ENCODE measurements around the gene CSF1.
"Not testable (repeated sequence)": the region's sequence is repeated elsewhere in the genome, so short reads cannot be mapped to it uniquely, and the experiment has no call there.

Gene CSF1

DNA sequence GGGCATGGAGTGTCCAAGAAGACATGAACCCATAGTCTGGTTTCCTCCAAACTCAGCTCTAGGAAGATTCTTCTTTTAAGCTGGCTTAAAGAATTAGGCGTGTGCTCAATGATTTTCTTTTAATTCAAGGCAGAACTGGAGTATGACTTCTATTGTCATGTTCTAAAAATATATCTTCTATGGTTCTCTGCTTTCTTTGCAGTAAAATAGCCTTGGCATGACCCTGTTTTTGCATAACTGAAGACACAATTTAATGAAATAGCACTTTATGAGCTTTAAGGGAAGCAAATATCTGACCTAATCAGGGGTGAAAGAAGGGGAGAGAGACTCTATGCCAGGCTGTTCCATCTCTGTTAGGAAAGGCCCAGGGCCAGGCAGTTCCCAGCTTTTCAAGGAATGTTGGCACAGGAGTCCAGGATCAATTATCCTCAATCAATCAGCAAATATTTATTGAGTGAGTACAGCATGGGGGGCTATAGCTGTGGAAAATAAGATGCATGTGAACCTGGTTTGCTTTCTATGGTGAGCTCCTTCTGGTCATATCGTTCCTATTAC lies 7.2 kb upstream of the CSF1 start:
- no peak for DNase-seq

DNA sequence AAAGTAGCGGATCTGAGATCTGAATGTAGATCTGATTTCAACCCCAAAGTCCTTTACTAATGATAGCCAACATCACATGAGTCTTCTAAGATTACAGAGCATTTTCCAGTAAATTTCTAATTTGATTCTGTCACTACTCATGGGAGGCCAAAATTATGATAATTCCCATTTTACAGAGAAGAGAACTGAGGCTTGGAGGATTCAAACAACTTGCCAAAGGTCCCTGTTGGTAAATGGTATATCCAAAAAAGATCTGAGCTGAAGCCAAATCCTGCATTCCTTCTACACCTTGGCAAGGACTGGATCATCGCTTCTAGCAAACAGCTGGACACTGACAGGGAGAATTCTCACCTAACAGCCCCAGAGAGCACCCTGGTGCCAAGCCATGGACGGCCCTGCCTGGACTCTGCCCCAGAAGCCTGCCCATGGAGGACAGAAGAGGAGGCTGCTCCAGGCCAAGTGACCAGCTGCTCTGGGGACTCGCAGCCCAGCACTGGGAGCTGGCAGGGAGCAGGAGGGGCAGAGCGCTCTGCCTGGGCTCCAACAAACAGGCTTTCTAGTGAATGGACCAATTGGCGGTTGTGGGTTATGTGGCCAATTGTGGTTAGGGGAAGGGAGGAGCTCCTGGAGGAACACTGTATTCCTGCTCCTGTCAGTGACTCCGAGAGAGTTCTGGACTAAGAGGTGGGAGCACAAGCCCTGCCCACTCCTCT lies 6.4 kb upstream of the CSF1 start:
- DNase-seq: peak; percentile 86

- DNase-seq: no peak
These were observed 5.2 kb upstream of the CSF1 start for GRCh38 chr1:109905491-109905890.

DNA sequence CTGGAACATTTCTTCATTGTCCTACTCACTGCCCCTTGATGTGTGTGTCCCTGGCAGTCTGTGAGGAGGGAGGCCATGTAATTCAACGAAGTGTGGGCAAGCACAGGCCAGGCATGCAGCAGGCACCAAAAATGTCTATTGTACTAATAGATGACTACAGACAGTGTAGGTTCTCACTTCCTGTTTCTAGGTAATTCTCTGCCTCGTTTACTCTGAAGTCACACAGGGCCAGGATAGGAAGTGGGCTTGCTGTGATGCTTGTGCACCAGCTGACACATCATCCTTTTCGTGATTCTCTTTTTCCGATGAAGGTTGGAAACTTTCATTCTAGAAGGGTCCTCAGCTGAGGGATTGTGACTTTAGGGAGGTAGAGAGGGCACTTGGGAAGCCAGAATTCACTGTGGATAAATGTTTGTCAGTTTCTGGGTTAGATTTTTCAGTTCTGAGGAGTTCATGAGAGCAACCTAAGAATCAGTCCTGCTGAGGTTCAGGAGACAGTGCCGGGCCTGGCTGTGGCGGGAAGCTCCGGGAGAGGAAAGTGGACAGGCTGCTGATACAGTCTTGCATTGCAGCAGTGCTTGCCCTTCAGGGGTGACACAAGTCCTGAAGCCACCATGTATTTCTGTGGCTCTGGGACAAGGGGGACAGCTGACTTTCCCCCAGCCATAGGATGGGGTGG lies 4.3 kb upstream of the CSF1 start:
- no peak for DNase-seq

GRCh38 chr1:109906839-109907180 lies 3.8 kb upstream of the CSF1 start:
- no peak for DNase-seq

DNA sequence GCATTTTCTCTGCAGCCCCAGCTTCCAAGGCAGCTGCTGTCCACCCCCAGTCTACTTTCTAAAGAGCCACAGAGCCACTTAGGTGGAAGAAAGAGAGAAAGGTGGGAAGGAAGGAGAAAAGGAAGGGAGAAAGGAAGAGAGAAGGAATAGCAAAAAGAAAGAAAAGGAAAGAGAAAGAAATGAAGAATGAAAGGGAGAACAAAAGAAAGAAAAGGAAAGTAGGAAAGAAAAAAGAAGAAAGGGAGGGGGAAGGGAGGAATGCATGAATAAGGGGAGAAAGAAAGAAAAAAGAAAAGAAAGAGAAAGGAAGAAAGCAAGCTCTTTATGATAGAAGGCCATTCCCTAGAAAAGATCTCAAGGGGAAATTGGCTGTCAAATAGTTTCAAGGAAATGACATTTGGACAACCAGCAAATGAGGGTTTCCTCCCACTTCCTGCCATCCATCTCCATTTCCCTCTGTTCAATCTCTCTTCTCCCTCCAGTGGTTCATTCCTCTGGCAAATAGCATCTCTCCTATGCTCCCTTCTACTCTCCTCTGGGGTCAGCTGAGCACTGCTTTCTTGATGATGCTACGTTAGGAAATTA lies 3.4 kb upstream of the CSF1 start:
- no peak for DNase-seq

DNA sequence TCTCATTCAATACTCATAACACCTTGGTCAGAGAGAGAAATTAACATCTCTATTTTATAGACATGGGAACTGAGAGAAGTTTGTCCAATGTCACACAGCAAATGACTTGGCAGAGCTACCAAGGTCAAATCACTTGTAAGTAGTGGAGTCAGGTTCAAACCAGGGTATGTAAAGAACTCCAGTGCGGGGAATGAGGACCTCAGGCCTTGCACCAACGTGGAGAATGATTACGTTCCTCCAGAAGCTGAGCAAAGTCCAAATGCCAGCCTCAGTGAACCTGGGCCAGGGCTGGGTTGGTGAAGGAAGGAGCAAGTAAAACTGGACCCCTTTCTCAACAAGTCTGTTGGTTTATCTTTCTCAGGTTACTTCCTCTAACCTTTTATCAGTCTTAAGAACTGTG lies 1.8 kb upstream of the CSF1 start:
- no peak for DNase-seq

- no peak for DNase-seq
These were observed 1.1 kb upstream of the CSF1 start for GRCh38 chr1:109909561-109909960.

GRCh38 chr1:109910963-109911798 lies 532 bp downstream of the CSF1 start:
- DNase-seq: no peak

- peak; percentile 19 for DNase-seq
These were observed 1.7 kb downstream of the CSF1 start for GRCh38 chr1:109912214-109912861.

DNA sequence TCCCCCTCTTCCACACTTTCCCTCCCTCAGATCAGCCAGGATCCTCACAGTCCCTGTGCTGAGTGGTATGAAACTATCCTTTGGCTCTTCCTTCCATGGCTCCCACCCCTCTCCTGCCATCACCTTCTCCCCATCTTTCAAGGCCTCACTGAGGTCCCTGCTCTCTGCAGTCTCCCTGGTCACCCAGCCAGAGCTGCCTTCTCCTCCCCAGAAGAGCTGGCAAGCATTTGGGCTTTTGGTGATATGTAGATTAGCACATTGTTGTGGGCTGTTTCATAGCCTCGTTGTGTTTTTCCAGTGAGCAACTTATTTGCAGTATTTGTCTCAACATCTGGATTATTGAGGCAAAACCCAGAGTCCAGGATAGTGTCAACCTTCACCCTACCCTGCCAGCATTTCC lies 2.2 kb downstream of the CSF1 start:
- no peak for DNase-seq

GRCh38 chr1:109913360-109913879 lies 2.8 kb downstream of the CSF1 start:
- DNase-seq: no peak

GRCh38 chr1:109914587-109915240 lies 4.1 kb downstream of the CSF1 start:
- DNase-seq: no peak

DNA sequence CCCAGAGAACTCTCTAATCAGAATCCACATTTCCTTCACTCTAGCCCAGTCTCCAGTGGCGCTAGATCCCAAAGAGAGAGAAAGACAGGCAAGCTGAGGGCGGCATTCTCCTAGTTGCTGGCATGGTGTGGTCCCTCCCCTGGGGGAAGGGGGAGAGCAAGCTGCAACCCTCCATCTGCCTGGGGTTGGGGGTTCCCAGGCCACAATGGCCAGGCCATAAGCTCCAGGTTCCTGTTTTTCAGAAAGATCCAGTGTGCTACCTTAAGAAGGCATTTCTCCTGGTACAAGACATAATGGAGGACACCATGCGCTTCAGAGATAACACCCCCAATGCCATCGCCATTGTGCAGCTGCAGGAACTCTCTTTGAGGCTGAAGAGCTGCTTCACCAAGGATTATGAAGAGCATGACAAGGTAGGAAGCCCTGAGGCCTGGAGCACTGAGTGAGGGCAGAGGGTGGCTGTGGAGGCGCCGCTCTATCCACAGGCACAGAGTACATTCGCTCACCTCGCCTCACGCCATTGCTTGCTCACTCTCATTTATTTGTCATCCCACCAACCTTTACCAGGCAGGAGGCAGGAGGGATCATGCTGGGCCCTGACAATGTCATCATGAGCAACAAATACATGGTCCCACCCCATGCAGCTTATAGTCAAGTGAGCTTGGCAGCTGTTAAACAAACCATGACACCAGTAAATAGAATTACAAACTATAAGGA lies 6.6 kb downstream of the CSF1 start:
- no peak for DNase-seq

DNA sequence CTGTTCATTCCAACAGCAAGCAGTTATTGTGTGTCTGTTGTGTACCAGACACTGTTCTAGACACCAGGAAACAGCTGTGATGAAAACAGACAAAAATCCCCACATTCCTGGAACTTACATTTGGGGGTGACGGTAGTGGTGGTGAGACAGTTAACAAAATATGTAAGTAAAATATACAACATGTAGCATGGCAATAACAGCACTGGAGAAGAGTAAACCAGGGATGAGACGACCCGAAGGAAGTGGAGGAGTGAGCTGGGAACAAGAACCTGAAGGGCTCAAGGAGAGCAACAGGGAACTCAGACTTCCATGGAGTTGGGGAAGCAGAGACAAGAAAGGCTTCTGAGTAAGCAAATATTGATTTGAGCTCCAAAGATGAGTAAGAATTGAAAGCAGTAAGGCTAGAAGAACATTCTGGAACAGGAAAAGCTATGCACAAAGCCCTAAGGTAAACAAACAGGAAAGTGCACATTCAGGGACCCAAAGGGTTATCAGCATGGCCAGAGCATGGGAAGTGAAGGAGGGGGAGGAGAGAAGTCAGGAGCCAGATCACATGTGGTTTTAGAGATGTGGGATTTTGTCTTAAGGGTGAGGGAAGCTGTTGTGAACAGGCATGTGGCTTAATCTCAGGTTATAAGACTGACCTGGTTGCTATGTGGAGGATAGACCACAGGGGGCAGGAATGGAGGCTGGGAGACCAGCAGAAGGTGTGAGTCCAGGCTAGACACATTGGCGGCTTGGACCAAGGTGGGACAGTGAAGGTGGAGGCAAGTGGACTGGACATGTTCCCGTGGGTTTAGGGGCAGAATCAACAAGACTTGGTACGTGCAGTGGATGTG lies 7.3 kb downstream of the CSF1 start:
- DNase-seq: no peak

- no peak for DNase-seq
These were observed 8.0 kb downstream of the CSF1 start for GRCh38 chr1:109918671-109919070.

DNA sequence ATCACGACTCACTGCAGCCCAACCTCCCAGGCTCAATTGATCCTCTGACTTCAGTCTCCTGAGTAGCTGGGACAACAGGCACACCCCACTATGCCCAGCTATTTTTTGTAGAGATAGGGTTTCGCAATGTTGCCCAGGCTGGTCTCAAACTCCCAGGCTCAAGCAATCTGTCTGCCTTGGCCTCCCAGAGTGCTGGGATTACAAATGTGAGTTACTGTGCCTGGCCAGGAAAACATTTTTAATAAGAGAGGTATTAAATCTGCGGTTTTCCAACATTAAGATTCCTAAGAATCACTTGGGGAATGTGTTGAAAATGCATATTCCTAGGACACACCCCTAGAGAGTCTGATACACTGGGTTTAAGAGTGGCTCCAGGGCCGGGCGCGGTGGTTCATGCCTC lies 8.7 kb downstream of the CSF1 start:
- no peak for DNase-seq

- not testable (repeated sequence) for DNase-seq
These were observed 9.7 kb downstream of the CSF1 start for GRCh38 chr1:109920391-109920790.

GRCh38 chr1:109922326-109922725 lies 11.7 kb downstream of the CSF1 start:
- no peak for DNase-seq
